OCI-LY1 (cell line): Measurements from ENCODE around the gene ATXN1.

Experiments
- CTCF ChIP-seq: fragments of 200-600 bp; sonication (generic), shearing (Covaris generic); IDR thresholded peaks from 2 replicates; pipeline ENCODE4 v1.5.1; 2017; ENCODE audit warnings: mild to moderate bottlenecking, antibody characterized with exemption, low read length, moderate library complexity, mixed read lengths
- EZH2 ChIP-seq: fragments of 200-600 bp; sonication (generic), shearing (Covaris generic); IDR thresholded peaks from 2 replicates; pipeline ENCODE4 v1.8.0; 2017; ENCODE audit warnings: borderline replicate concordance, mixed run types, mild to moderate bottlenecking, antibody characterized with exemption, low read length, moderate library complexity, mixed read lengths

- TF ChIP-seq CTCF, result no peak
- no peak for TF ChIP-seq EZH2
Measured at GRCh38 chr6:16647422-16647821, 113.8 kb downstream of the ATXN1 start.
